Peyer's patch (tissue), 4 donors: ENCODE measurements around the gene CAMLG. TPM values are rescaled to one million over a fixed set of nuclear protein-coding genes. Genes with fewer than 3 reads are reported as not detected.
A peak's percentile ranks its signal among the peaks of the same experiment; 100 is the strongest.
"Not testable (repeated sequence)": the region's sequence is repeated elsewhere in the genome, so short reads cannot be mapped to it uniquely, and the experiment has no call there.

Source experiments
- DNase-seq, 3 donors: peaks; one replicate each; pipeline ENCODE4 v3.0.0-alpha.2; 2017 to 2019
- H3K27ac ChIP-seq, 4 donors: fragments of 200-600 bp; sonication (generic); one replicate each; pipeline ENCODE4 v1.5.1; 2016 to 2019
- H3K27me3 ChIP-seq, 2 donors: fragments of 200-600 bp; sonication (generic); one replicate each; pipeline ENCODE4 v1.5.1; 2019
- H3K36me3 ChIP-seq, 3 donors: fragments of 200-600 bp; sonication (generic); one replicate each; pipeline ENCODE4 v1.5.1; 2016 to 2019
- H3K4me1 ChIP-seq, 4 donors: fragments of 200-600 bp; sonication (generic); one replicate each; pipeline ENCODE4 v1.5.1; 2016 to 2019
- H3K4me3 ChIP-seq, 4 donors: fragments of 200-600 bp; sonication (generic); 1 replicate in 3 of 4; 2 replicates in 1 of 4; pipeline ENCODE4 v1.5.1; 2016 to 2019; ENCODE audit warnings: mild to moderate bottlenecking in 1 of 4
- H3K9me3 ChIP-seq, 4 donors: fragments of 200-600 bp; sonication (generic); one replicate each; pipeline ENCODE4 v1.5.1; 2016 to 2019; ENCODE audit warnings: mild to moderate bottlenecking in 1 of 4
- CTCF ChIP-seq, 6 experiments: fragments of 450-650 bp in 4 of 6; fragments of 200-600 bp in 2 of 6; sonication (generic) in 1 of 6; IDR thresholded peaks; one replicate each; pipeline ENCODE4 v1.5.1; 2017 to 2019; ENCODE audit warnings: antibody characterized with exemption in 6 of 6, mild to moderate bottlenecking in 3 of 6, moderate library complexity in 1 of 6
- POLR2A ChIP-seq, 2 donors: fragments of 450-650 bp; IDR thresholded peaks; one replicate each; pipeline ENCODE4 v1.5.1; 2017; ENCODE audit warnings: antibody characterized with exemption in 2 of 2, mild to moderate bottlenecking in 2 of 2, moderate library complexity in 2 of 2
- total RNA-seq, 4 donors: library from RNA; depleted of rRNA; stranded (reverse); fragments of >200 nt; gene quantifications; one replicate each; pipeline ENCODE4 v1.1.0, GENCODE V29; 2016

CAMLG gene
- total RNA-seq, 4 donors from 2014 or later = 15.7 to 25.6 (median 20.9) TPM

- no peak for DNase-seq
- peaks cover 0 to 26% (median 4%) of the 10 kb centered on the region in 4 donors for H3K4me1 ChIP-seq
- no peak overlapping the region for H3K27ac ChIP-seq
- peaks cover 0 to 17% (median 0%) of the 10 kb centered on the region in 3 donors for H3K36me3 ChIP-seq
- no peaks in the 10 kb centered on the region for H3K9me3 ChIP-seq
- no peak for TF ChIP-seq POLR2A (IDR thresholded peaks at IDR 0.05)
- TF ChIP-seq CTCF (IDR thresholded peaks at IDR 0.05) = no peak
- H3K4me3 ChIP-seq = no peak overlapping the region
- no peaks in the 10 kb centered on the region for H3K27me3 ChIP-seq
Measured at GRCh38 chr5:134741052-134741451, 2.7 kb downstream of the CAMLG start.

GRCh38 chr5:134742134-134742533 is 3.8 kb downstream of the CAMLG start:
- H3K4me1 ChIP-seq = peaks cover 0 to 17% (median 4%) of the 10 kb centered on the region in 4 donors

GRCh38 chr5:134749415-134749814 is 11.1 kb downstream of the CAMLG start:
- no peak overlapping the region for H3K27ac ChIP-seq
- no peak for DNase-seq
- no peak overlapping the region for H3K4me3 ChIP-seq
- H3K36me3 ChIP-seq = peaks cover 0 to 5% (median 0%) of the 10 kb centered on the region in 3 donors
- H3K4me1 ChIP-seq = no peaks in the 10 kb centered on the region
- TF ChIP-seq CTCF (IDR thresholded peaks at IDR 0.05) (no peak), POLR2A (IDR thresholded peaks at IDR 0.05) (no peak)
- no peaks in the 10 kb centered on the region for H3K9me3 ChIP-seq
- no peaks in the 10 kb centered on the region for H3K27me3 ChIP-seq

More at GRCh38 chr5:134742134-134742533, 3.8 kb downstream of the CAMLG start:
- no peaks in the 10 kb centered on the region for H3K27me3 ChIP-seq
- H3K9me3 ChIP-seq = no peaks in the 10 kb centered on the region
- H3K27ac ChIP-seq = no peak overlapping the region
- no peak overlapping the region for H3K4me3 ChIP-seq
- no peak for DNase-seq
- TF ChIP-seq POLR2A (IDR thresholded peaks at IDR 0.05) = no peak
- peaks cover 0 to 17% (median 0%) of the 10 kb centered on the region in 3 donors for H3K36me3 ChIP-seq

- Histone ChIP-seq H3K27me3 (no peaks in the 10 kb centered on the region), H3K9me3 (no peaks in the 10 kb centered on the region), H3K4me1 (peaks cover 0 to 12% (median 4%) of the 10 kb centered on the region in 4 donors), H3K4me3 (peak overlapping the region; percentile 72 to 98 (median 80)), H3K27ac (peak overlapping the region; percentile 65 to 82 (median 73)), H3K36me3 (no peaks in the 10 kb centered on the region)
- no peak for TF ChIP-seq CTCF (IDR thresholded peaks at IDR 0.05)
- no peak for TF ChIP-seq POLR2A (IDR thresholded peaks at IDR 0.05)
- DNase-seq = no peak
Measured at GRCh38 chr5:134758176-134758503, 19.8 kb downstream of the CAMLG start.

- Histone ChIP-seq H3K4me3 (peak within 1 kb of the TSS; percentile 72 to 98 (median 80)), H3K27me3 (no peaks in the 10 kb centered on the region), H3K9me3 (no peaks in the 10 kb centered on the region), H3K4me1 (peaks cover 0 to 12% (median 4%) of the 10 kb centered on the region in 4 donors), H3K36me3 (peaks cover 0 to 2% (median 0%) of the 10 kb centered on the region in 3 donors), H3K27ac (peak within 1 kb of the TSS; percentile 65 to 82 (median 73))
- peak; percentile 91 to 98 (median 97) for DNase-seq
- TF ChIP-seq POLR2A (IDR thresholded peaks at IDR 0.05) (peak; percentile 63 to 78), CTCF (IDR thresholded peaks at IDR 0.05) (peak; percentile 58 to 87 (median 74))
Measured at GRCh38 chr5:134758504-134759341, 20.4 kb downstream of the CAMLG start, which contains the start of gene DDX46. Gene DDX46, plus strand, starts transcription at chr5:134758779. Its CDS starts 160 bp downstream, at chr5:134758939.

- peaks cover 0 to 88% (median 0%) of the 10 kb centered on the region in 3 donors for H3K36me3 ChIP-seq
- not testable (repeated sequence) for H3K9me3 ChIP-seq, H3K4me3 ChIP-seq, H3K27ac ChIP-seq, H3K27me3 ChIP-seq, DNase-seq, H3K4me1 ChIP-seq
Measured at GRCh38 chr5:134767528-134768291, 29.4 kb downstream of the CAMLG start.
